ENCODE measurements around the gene SLIT1. TPM values are rescaled to one million over a fixed set of nuclear protein-coding genes. Genes with fewer than 3 reads are reported as not detected.

The SLIT1 gene
- total and polyA plus RNA-seq, 2 donors (not counting 1 experiment from before 2014, with no cell fraction given) = 0.15 to 0.49 TPM

GRCh38 chr10:97034958-97035769 lies 150.6 kb downstream of the SLIT1 start:
- no peak for ATAC-seq (ENCODE audit: low read depth)

More at GRCh38 chr10:97034958-97035769, 150.6 kb downstream of the SLIT1 start:
- H3K79me2 ChIP-seq (ENCODE audit: control insufficient read depth, insufficient read depth, low read length) = no peaks in the 10 kb centered on the region
- H3K4me1 ChIP-seq (ENCODE audit: control insufficient read depth in 2 of 2, insufficient read depth in 2 of 2, low read length in 2 of 2) = peaks cover 7 to 10% of the 10 kb centered on the region in 2 donors
- 93% methylated on average over 18 of the region's 18 CpGs for WGBS (ENCODE audit: insufficient coverage)
- no peak overlapping the region for H3K4me2 ChIP-seq (replicated peaks; ENCODE audit: low read depth, low read length, poor library complexity, severe bottlenecking)
- no peak for TF ChIP-seq EZH2 (IDR thresholded peaks at IDR 0.05; ENCODE audit: borderline replicate concordance, insufficient read depth, low read depth, low read length, poor library complexity, severe bottlenecking)
- TF ChIP-seq CTCF (IDR thresholded peaks at IDR 0.05) = no peak
- Mint-ChIP-seq H3K27me3 (peaks cover 16% of the 10 kb centered on the region), H3K4me1 (peaks cover 18% of the 10 kb centered on the region), H3K4me3 (no peak overlapping the region), H3K27ac (no peak overlapping the region), H3K9me3 (ENCODE audit: insufficient read depth) (no peaks in the 10 kb centered on the region)
- DNase-seq = no peak
- peaks cover 0 to 3% (median 0%) of the 10 kb centered on the region in 4 experiments for H3K27me3 ChIP-seq (replicated peaks in 1 of 4; ENCODE audit: control extremely low read depth in 1 of 4, control insufficient read depth in 3 of 4, insufficient read depth in 4 of 4, low read length in 3 of 4)
- no peaks in the 10 kb centered on the region for H3K9me3 ChIP-seq (ENCODE audit: control extremely low read depth in 1 of 3, control insufficient read depth in 2 of 3, insufficient read depth in 1 of 3, low read length in 2 of 3)
- no peaks in the 10 kb centered on the region for H3K36me3 ChIP-seq (replicated peaks in 1 of 2; ENCODE audit: control extremely low read depth in 1 of 2, control insufficient read depth in 1 of 2, extremely low read depth in 1 of 2, insufficient read depth in 2 of 2, low read length in 1 of 2)
- POLR2A ChIA-PET = no interaction called here
- CTCF ChIA-PET = interaction anchor here (3.4 to 5.1 kb wide), 2 partner anchors 10 to 175 kb away, joined by 29 to 48 read pairs; no protein-coding TSS in a partner anchor
- no peak overlapping the region for H3K4me3 ChIP-seq (ENCODE audit: control extremely low read depth in 1 of 5, extremely low read depth in 1 of 5, insufficient read depth in 1 of 5, low read depth in 2 of 5, low read length in 4 of 5)
- intact Hi-C loops (cut with micrococcal nuclease) = no loop called here
- H3K9ac ChIP-seq (ENCODE audit: low read length) = no peak overlapping the region
- H2AFZ ChIP-seq (ENCODE audit: insufficient read depth, low read depth, low read length, poor library complexity, severe bottlenecking) = no peak overlapping the region
- no peaks in the 10 kb centered on the region for H4K20me1 ChIP-seq (ENCODE audit: control insufficient read depth, insufficient read depth, low read length, poor library complexity, severe bottlenecking)
- no peak overlapping the region for H3K27ac ChIP-seq (ENCODE audit: low read length in 2 of 2)
